Lower lobe of right lung (tissue), 2 donors: ENCODE data around the gene CHRNA10. TPM values are rescaled to one million over a fixed set of nuclear protein-coding genes. Genes with fewer than 3 reads are reported as not detected.

Experiments used
- ATAC-seq, 2 donors: fragments of 200-7000 bp; cut with Tn5 transposase; one replicate each; pipeline ENCODE4 v1.9.1; 2020 to 2022; ENCODE audit warnings: mild to moderate bottlenecking in 2 of 2, moderate library complexity in 2 of 2
- DNase-seq: peaks from one replicate; pipeline ENCODE4 v3.0.0-alpha.2; 2020
- H3K27ac ChIP-seq: fragments of 200-600 bp; one replicate; pipeline ENCODE4 v1.8.0; 2022
- H3K27me3 ChIP-seq: fragments of 200-600 bp; one replicate; pipeline ENCODE4 v1.8.0; 2022; ENCODE audit warnings: low read depth
- H3K36me3 ChIP-seq: fragments of 200-600 bp; one replicate; pipeline ENCODE4 v1.8.0; 2022; ENCODE audit warnings: mild to moderate bottlenecking
- H3K4me1 ChIP-seq: fragments of 200-600 bp; one replicate; pipeline ENCODE4 v1.8.0; 2022
- H3K4me3 ChIP-seq: fragments of 200-600 bp; one replicate; pipeline ENCODE4 v1.8.0; 2022; ENCODE audit warnings: mild to moderate bottlenecking
- H3K9me3 ChIP-seq: fragments of 200-600 bp; one replicate; pipeline ENCODE4 v1.8.0; 2022
- CTCF ChIP-seq: fragments of 200-600 bp; IDR thresholded peaks from one replicate; pipeline ENCODE4 v1.8.0; 2022; ENCODE audit warnings: antibody characterized with exemption, mild to moderate bottlenecking
- intact Hi-C: fragments of 100-400 bp; cut with DNase I; formaldehyde crosslinking; loops from one replicate; pipeline ENCODE4 v1.11.0; 2022
- total RNA-seq: library from RNA; stranded (reverse); fragmentation: NEBNext Ultra II Directional; extraction: Animal tissue kit (Norgen Biotek cat#: 25700); gene quantifications from one replicate; pipeline ENCODE4 v1.2.1, GENCODE V29; 2021
- donor health status: DM: no; HTN: yes; CAD: no; lungs with severe emphysema.

Gene CHRNA10
- total RNA-seq, 1 donor from 2014 or later: 1.7 TPM

GRCh38 chr11:3626250-3626960 lies 44.8 kb downstream of the CHRNA10 start:
- Histone ChIP-seq H3K27ac (no peak overlapping the region), H3K36me3 (no peaks in the 10 kb centered on the region), H3K4me3 (peak overlapping the region; percentile 29), H3K27me3 (no peaks in the 10 kb centered on the region), H3K9me3 (no peaks in the 10 kb centered on the region), H3K4me1 (no peaks in the 10 kb centered on the region)
- no peak for TF ChIP-seq CTCF
- peak; percentile 84 for DNase-seq
- ATAC-seq: peak; percentile 66 to 75
- intact Hi-C loops: no loop called here

- ATAC-seq (no peak), DNase-seq (no peak)
- intact Hi-C loops: no loop called here
Measured at GRCh38 chr11:3623767-3624458, 47.3 kb downstream of the CHRNA10 start.

GRCh38 chr11:3623121-3623520 lies 48.1 kb downstream of the CHRNA10 start:
- intact Hi-C loops: no loop called here

More at GRCh38 chr11:3623767-3624458, 47.3 kb downstream of the CHRNA10 start:
- H3K27ac ChIP-seq: no peak overlapping the region
- H3K4me3 ChIP-seq: no peak overlapping the region
- H3K4me1 ChIP-seq: no peaks in the 10 kb centered on the region
- H3K9me3 ChIP-seq: no peaks in the 10 kb centered on the region
- no peaks in the 10 kb centered on the region for H3K36me3 ChIP-seq
- no peak for TF ChIP-seq CTCF
- H3K27me3 ChIP-seq: no peaks in the 10 kb centered on the region

GRCh38 chr11:3622521-3622920 lies 48.7 kb downstream of the CHRNA10 start:
- Histone ChIP-seq H3K36me3 (no peaks in the 10 kb centered on the region), H3K27me3 (no peaks in the 10 kb centered on the region), H3K4me3 (no peak overlapping the region), H3K4me1 (no peaks in the 10 kb centered on the region), H3K9me3 (no peaks in the 10 kb centered on the region), H3K27ac (no peak overlapping the region)
- intact Hi-C loops: no loop called here
- DNase-seq: no peak
- no peak for TF ChIP-seq CTCF
- ATAC-seq: no peak

More at GRCh38 chr11:3623121-3623520, 48.1 kb downstream of the CHRNA10 start:
- Histone ChIP-seq H3K36me3 (no peaks in the 10 kb centered on the region), H3K9me3 (no peaks in the 10 kb centered on the region), H3K4me3 (no peak overlapping the region), H3K27me3 (no peaks in the 10 kb centered on the region), H3K27ac (no peak overlapping the region), H3K4me1 (no peaks in the 10 kb centered on the region)
- ATAC-seq (no peak), DNase-seq (no peak)
- TF ChIP-seq CTCF: no peak

GRCh38 chr11:3617990-3618389 lies 53.2 kb downstream of the CHRNA10 start:
- Histone ChIP-seq H3K36me3 (no peaks in the 10 kb centered on the region), H3K4me1 (peaks cover 21% of the 10 kb centered on the region), H3K27me3 (no peaks in the 10 kb centered on the region), H3K27ac (no peak overlapping the region), H3K4me3 (no peak overlapping the region), H3K9me3 (no peaks in the 10 kb centered on the region)
- ATAC-seq: no peak
- DNase-seq: no peak
- intact Hi-C loops: no loop called here
- no peak for TF ChIP-seq CTCF
